Fibroblast of mammary gland (primary cell): Measurements from ENCODE around the gene HEG1.
A peak's percentile ranks its signal among the peaks of the same experiment; 100 is the strongest.

ENCODE experiments used
- DNase-seq: peaks from one replicate; pipeline ENCODE4 v3.0.0-alpha.2; 2010; ENCODE audit warnings: low read depth
- H3K4me3 ChIP-seq: 2 replicates; pipeline ENCODE4 v1.5.1; 2011; ENCODE audit warnings: low read depth, mild to moderate bottlenecking, low read length, moderate library complexity; ENCODE audit not compliant: control insufficient read depth
- CTCF ChIP-seq: conservative IDR thresholded peaks from 2 replicates; pipeline ENCODE4 v1.5.1; 2011; ENCODE audit warnings: low read depth, low read length, inconsistent platforms; ENCODE audit not compliant: control insufficient read depth, insufficient read depth

HEG1 gene

GRCh38 chr3:124986192-124987143, 69.3 kb downstream of the HEG1 start:
- DNase-seq = peak; percentile 95
- no peak overlapping the region for H3K4me3 ChIP-seq
- TF ChIP-seq CTCF = peak; percentile 55

- no peak overlapping the region for H3K4me3 ChIP-seq
- peak; percentile 83 for DNase-seq
- TF ChIP-seq CTCF = no peak
Observed at GRCh38 chr3:124985349-124985748, 70.4 kb downstream of the HEG1 start.

GRCh38 chr3:124984754-124985153, 71.0 kb downstream of the HEG1 start:
- TF ChIP-seq CTCF = no peak
- DNase-seq = no peak
- no peak overlapping the region for H3K4me3 ChIP-seq

- no peak for TF ChIP-seq CTCF
- DNase-seq = no peak
- no peak overlapping the region for H3K4me3 ChIP-seq
Observed at GRCh38 chr3:124982855-124983254, 72.9 kb downstream of the HEG1 start.

GRCh38 chr3:124981472-124981871, 74.3 kb downstream of the HEG1 start:
- DNase-seq = no peak
- H3K4me3 ChIP-seq = no peak overlapping the region
- no peak for TF ChIP-seq CTCF

GRCh38 chr3:124978627-124979026, 77.2 kb downstream of the HEG1 start:
- no peak for TF ChIP-seq CTCF
- no peak overlapping the region for H3K4me3 ChIP-seq
- no peak for DNase-seq
